Neural cell (in vitro differentiated cells): ENCODE results near the gene UBE2F. TPM values are rescaled to one million over a fixed set of nuclear protein-coding genes. Genes with fewer than 3 reads are reported as not detected.

Experiments used
- H2AFZ ChIP-seq: fragments of 200-600, 300-800 bp; sonication (generic), shearing (Covaris generic); 2 replicates; pipeline ENCODE4 v1.6.0; 2014; ENCODE audit warnings: low read depth, mild to moderate bottlenecking, antibody characterized with exemption, low read length, moderate library complexity
- H3F3A ChIP-seq: fragments of 200-600 bp; shearing (Covaris generic); 2 replicates; pipeline ENCODE4 v1.6.1; 2016; ENCODE audit warnings: mild to moderate bottlenecking, moderate library complexity, mixed read lengths, antibody characterized with exemption, low read length; ENCODE audit not compliant: insufficient read depth, poor library complexity, severe bottlenecking
- H3K27ac ChIP-seq: fragments of 200-600, 300-800 bp; sonication (generic), shearing (Covaris generic); 2 replicates; pipeline ENCODE4 v1.5.1; 2014; ENCODE audit warnings: mild to moderate bottlenecking, low read length, moderate library complexity
- H3K27me3 ChIP-seq: fragments of 300-800, 200-600 bp; sonication (generic), shearing (Covaris generic); 2 replicates; pipeline ENCODE4 v1.6.0; 2014; ENCODE audit warnings: mild to moderate bottlenecking, low read depth, low read length, moderate library complexity; ENCODE audit not compliant: insufficient read depth
- H3K36me3 ChIP-seq: fragments of 300-800, 200-600 bp; sonication (generic), shearing (Covaris generic); 2 replicates; pipeline ENCODE4 v1.5.1; 2014; ENCODE audit warnings: mild to moderate bottlenecking, antibody characterized with exemption, low read length, moderate library complexity; ENCODE audit not compliant: insufficient read depth
- H3K4me2 ChIP-seq: fragments of 300-800, 200-600 bp; sonication (generic), shearing (Covaris generic); 2 replicates; pipeline ENCODE4 v1.6.0; 2014; ENCODE audit warnings: mild to moderate bottlenecking, low read length
- H3K4me3 ChIP-seq: fragments of 300-800, 200-600 bp; sonication (generic), shearing (Covaris generic); 2 replicates; pipeline ENCODE4 v1.5.1; 2014; ENCODE audit warnings: mild to moderate bottlenecking, low read length, moderate library complexity
- H3K79me2 ChIP-seq: fragments of 200-600 bp; shearing (Covaris generic); replicated peaks from 2 replicates; pipeline ENCODE4 v1.6.0; 2014; ENCODE audit warnings: mild to moderate bottlenecking, low read length, moderate library complexity; ENCODE audit not compliant: insufficient read depth
- H3K9ac ChIP-seq: fragments of 300-800, 200-600 bp; sonication (generic), shearing (Covaris generic); 2 replicates; pipeline ENCODE4 v1.6.1; 2016; ENCODE audit warnings: mild to moderate bottlenecking, low read length, mixed read lengths
- H3K9me2 ChIP-seq: fragments of 200-600 bp; shearing (Covaris generic); 2 replicates; pipeline ENCODE4 v1.6.1; 2016; ENCODE audit warnings: mild to moderate bottlenecking, low read length, mixed read lengths; ENCODE audit not compliant: insufficient read depth
- H3K9me3 ChIP-seq: fragments of 200-600, 300-800 bp; sonication (generic), shearing (Covaris generic); 2 replicates; pipeline ENCODE4 v1.6.1; 2016; ENCODE audit warnings: mild to moderate bottlenecking, mixed run types, low read length, moderate library complexity, mixed read lengths
- H4K20me1 ChIP-seq: fragments of 200-600 bp; shearing (Covaris generic); 2 replicates; pipeline ENCODE4 v1.6.1; 2016; ENCODE audit warnings: mild to moderate bottlenecking, mixed run types; ENCODE audit not compliant: insufficient read depth
- CTCF ChIP-seq: fragments of 450-650 bp; IDR thresholded peaks from 2 replicates; pipeline ENCODE4 v1.5.1; 2014; ENCODE audit warnings: antibody characterized with exemption, mild to moderate bottlenecking, moderate library complexity; ENCODE audit not compliant: poor library complexity, severe bottlenecking
- EP300 ChIP-seq: fragments of 450-650 bp; conservative IDR thresholded peaks from 2 replicates; pipeline ENCODE4 v1.6.1; 2014; ENCODE audit warnings: antibody characterized with exemption, mild to moderate bottlenecking, moderate library complexity; ENCODE audit not compliant: poor library complexity, severe bottlenecking
- EZH2 ChIP-seq: fragments of 200-600, 300-800 bp; shearing (Covaris generic), sonication (generic); IDR thresholded peaks from 2 replicates; pipeline ENCODE4 v1.6.1; 2014; ENCODE audit warnings: antibody characterized with exemption, low read length, borderline replicate concordance, mild to moderate bottlenecking; ENCODE audit not compliant: insufficient read depth, poor library complexity, severe bottlenecking
- POLR2AphosphoS5 ChIP-seq: IDR thresholded peaks from 2 replicates; pipeline ENCODE4 v1.6.1; 2012
- RAD21 ChIP-seq: fragments of 450-650 bp; conservative IDR thresholded peaks from 2 replicates; pipeline ENCODE4 v1.6.1; 2014; ENCODE audit warnings: antibody characterized with exemption, mild to moderate bottlenecking, moderate library complexity
- SMC3 ChIP-seq: fragments of 450-650 bp; conservative IDR thresholded peaks from 2 replicates; pipeline ENCODE4 v1.6.1; 2014; ENCODE audit warnings: antibody characterized with exemption, mild to moderate bottlenecking, moderate library complexity; ENCODE audit not compliant: poor library complexity
- TAF1 ChIP-seq: IDR thresholded peaks from 2 replicates; pipeline ENCODE4 v1.6.1; 2012; ENCODE audit warnings: low read depth
- polyA plus RNA-seq: library from polyadenylated mRNA; depleted of rRNA; stranded (reverse); fragments of >200 nt; gene quantifications from 2 replicates; pipeline ENCODE4 v1.2.3, GENCODE V29; 2014
- TF ChIP-seq, protein P1 (sequence below): IDR thresholded peaks from 2 replicates; pipeline ENCODE4 v1.6.1; 2012; ENCODE audit warnings: borderline replicate concordance

Gene UBE2F
- polyA plus RNA-seq, 1 donor from 2014 or later = 65.7 TPM

GRCh38 chr2:238079874-238080327, 113.1 kb downstream of the UBE2F start:
- TF ChIP-seq CTCF (no peak), POLR2AphosphoS5 (no peak), SMC3 (no peak), EZH2 (no peak), RAD21 (no peak)
- TF ChIP-seq, protein P1, sequence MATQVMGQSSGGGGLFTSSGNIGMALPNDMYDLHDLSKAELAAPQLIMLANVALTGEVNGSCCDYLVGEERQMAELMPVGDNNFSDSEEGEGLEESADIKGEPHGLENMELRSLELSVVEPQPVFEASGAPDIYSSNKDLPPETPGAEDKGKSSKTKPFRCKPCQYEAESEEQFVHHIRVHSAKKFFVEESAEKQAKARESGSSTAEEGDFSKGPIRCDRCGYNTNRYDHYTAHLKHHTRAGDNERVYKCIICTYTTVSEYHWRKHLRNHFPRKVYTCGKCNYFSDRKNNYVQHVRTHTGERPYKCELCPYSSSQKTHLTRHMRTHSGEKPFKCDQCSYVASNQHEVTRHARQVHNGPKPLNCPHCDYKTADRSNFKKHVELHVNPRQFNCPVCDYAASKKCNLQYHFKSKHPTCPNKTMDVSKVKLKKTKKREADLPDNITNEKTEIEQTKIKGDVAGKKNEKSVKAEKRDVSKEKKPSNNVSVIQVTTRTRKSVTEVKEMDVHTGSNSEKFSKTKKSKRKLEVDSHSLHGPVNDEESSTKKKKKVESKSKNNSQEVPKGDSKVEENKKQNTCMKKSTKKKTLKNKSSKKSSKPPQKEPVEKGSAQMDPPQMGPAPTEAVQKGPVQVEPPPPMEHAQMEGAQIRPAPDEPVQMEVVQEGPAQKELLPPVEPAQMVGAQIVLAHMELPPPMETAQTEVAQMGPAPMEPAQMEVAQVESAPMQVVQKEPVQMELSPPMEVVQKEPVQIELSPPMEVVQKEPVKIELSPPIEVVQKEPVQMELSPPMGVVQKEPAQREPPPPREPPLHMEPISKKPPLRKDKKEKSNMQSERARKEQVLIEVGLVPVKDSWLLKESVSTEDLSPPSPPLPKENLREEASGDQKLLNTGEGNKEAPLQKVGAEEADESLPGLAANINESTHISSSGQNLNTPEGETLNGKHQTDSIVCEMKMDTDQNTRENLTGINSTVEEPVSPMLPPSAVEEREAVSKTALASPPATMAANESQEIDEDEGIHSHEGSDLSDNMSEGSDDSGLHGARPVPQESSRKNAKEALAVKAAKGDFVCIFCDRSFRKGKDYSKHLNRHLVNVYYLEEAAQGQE = no peak
- H3K4me2 ChIP-seq = no peak overlapping the region
- peaks cover 2% of the 10 kb centered on the region for H3K79me2 ChIP-seq
- H3K9me3 ChIP-seq = no peaks in the 10 kb centered on the region
- no peak overlapping the region for H3K4me3 ChIP-seq
- H3K27me3 ChIP-seq = no peaks in the 10 kb centered on the region
- no peak overlapping the region for H3K27ac ChIP-seq
- no peaks in the 10 kb centered on the region for H3F3A ChIP-seq
- no peaks in the 10 kb centered on the region for H3K36me3 ChIP-seq
- H3K9me2 ChIP-seq = no peaks in the 10 kb centered on the region
- no peak overlapping the region for H3K9ac ChIP-seq
- no peaks in the 10 kb centered on the region for H4K20me1 ChIP-seq
- no peak overlapping the region for H2AFZ ChIP-seq

DNA sequence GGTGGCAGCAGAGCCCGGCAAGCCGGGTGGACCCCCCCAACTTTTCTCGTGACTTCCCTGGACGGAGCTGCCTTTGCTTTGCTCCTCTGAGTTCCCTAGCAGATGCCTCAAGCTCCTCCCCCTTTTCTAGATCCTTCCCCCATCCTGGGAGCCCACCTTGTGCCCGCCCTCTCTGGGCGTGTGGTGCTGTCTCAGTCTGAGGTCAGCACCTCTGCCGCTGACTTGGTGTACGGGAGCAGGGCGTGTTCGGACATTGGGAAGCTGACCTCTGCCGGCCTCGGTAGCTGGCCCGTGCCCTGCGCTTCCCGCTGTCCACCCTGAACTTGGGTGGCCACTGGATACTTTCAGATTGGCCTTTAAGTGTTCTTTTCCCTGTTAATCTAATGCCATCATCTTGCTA, 113.7 kb downstream of the UBE2F start:
- no peak overlapping the region for H2AFZ ChIP-seq
- H3K4me3 ChIP-seq = no peak overlapping the region
- no peaks in the 10 kb centered on the region for H3K27me3 ChIP-seq
- no peaks in the 10 kb centered on the region for H3K9me3 ChIP-seq
- H3F3A ChIP-seq = no peaks in the 10 kb centered on the region
- H3K27ac ChIP-seq = no peak overlapping the region
- TF ChIP-seq EP300 = no peak
- TF ChIP-seq CTCF = no peak
- no peak for TF ChIP-seq SMC3
- no peak for TF ChIP-seq TAF1
- TF ChIP-seq RAD21 = no peak
- TF ChIP-seq POLR2AphosphoS5 = no peak
- no peak for TF ChIP-seq EZH2
- TF ChIP-seq, protein P1 = no peak
- no peaks in the 10 kb centered on the region for H3K36me3 ChIP-seq
- no peak overlapping the region for H3K4me2 ChIP-seq
- H3K79me2 ChIP-seq = peaks cover 2% of the 10 kb centered on the region
- no peaks in the 10 kb centered on the region for H4K20me1 ChIP-seq
- no peak overlapping the region for H3K9ac ChIP-seq
- no peaks in the 10 kb centered on the region for H3K9me2 ChIP-seq
